Measurements from ENCODE around the gene INHBB. TPM values are rescaled to one million over a fixed set of nuclear protein-coding genes. Genes with fewer than 3 reads are reported as not detected.

The INHBB gene
- polyA plus RNA-seq, 2 of the 4 experiments (the other 2 are of a cell fraction): 7.2 to 25.3 TPM

GRCh38 chr2:120398051-120398995 is 52.4 kb downstream of the INHBB start:
- H3K9me3 ChIP-seq: no peaks in the 10 kb centered on the region
- peak overlapping the region; percentile 65 for H3K4me2 ChIP-seq
- TF ChIP-seq NPAS2 (CRISPR knock-in tag; IDR thresholded peaks at IDR 0.05; ENCODE audit: borderline replicate concordance) (no peak), ZNF302 (CRISPR knock-in tag; IDR thresholded peaks at IDR 0.05) (no peak)
- no peak overlapping the region; the same call in 2 of the 3 replicates for H3K4me3 ChIP-seq
- CTCF ChIA-PET: interaction anchor here (1.0 to 1.2 kb wide), 2 partner anchors 55 to 155 kb away, joined by 4 read pairs; no protein-coding TSS in a partner anchor
- FAIRE-seq (no peak), ATAC-seq (peak; percentile 36 to 47), DNase-seq (ENCODE audit: low read depth in 1 of 2, low spot score in 1 of 2) (peak; percentile 38 to 82)
- peaks cover 58% of the 10 kb centered on the region for H3K4me1 ChIP-seq
- POLR2A ChIA-PET: interaction anchor here (0.6 kb wide), 1 partner anchor 11 kb away, joined by 3 read pairs; no protein-coding TSS in a partner anchor
- H3K27ac ChIP-seq: peak overlapping the region; percentile 87 to 98
- 23% methylated on average over 14 of the region's 18 CpGs for WGBS (ENCODE audit: missing lambda C conversion rate)

- POLR2A ChIA-PET: interaction anchor here (0.6 kb wide), 1 partner anchor 10 kb away, joined by 3 read pairs; no protein-coding TSS in a partner anchor
- TF ChIP-seq FOXS1 (CRISPR knock-in tag; IDR thresholded peaks at IDR 0.05): peak; percentile 93; the same call in 1 of the 2 replicates
- peak; percentile 68 for TF ChIP-seq FOSL2 (IDR thresholded peaks at IDR 0.05)
- peak; percentile 92 for TF ChIP-seq FOSL2 (CRISPR knock-in tag; IDR thresholded peaks at IDR 0.05)
- peak; percentile 92 to 95 for TF ChIP-seq JUN (IDR thresholded peaks at IDR 0.05)
- TF ChIP-seq, protein P1, sequence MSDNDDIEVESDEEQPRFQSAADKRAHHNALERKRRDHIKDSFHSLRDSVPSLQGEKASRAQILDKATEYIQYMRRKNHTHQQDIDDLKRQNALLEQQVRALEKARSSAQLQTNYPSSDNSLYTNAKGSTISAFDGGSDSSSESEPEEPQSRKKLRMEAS (IDR thresholded peaks at IDR 0.05): peak; percentile 91
- TF ChIP-seq ZC3H11A (IDR thresholded peaks at IDR 0.05): no peak
- peak in 1 of 2 experiments; percentile 53; a peak in 2 of 5 replicates for TF ChIP-seq RAD21 (conservative IDR thresholded peaks at IDR 0.05 in 1 of 2, IDR thresholded peaks at IDR 0.05 in 1 of 2)
- no peak for TF ChIP-seq CHD2 (IDR thresholded peaks at IDR 0.05; ENCODE audit: low read length, partially characterized antibody)
- TF ChIP-seq, protein P2, sequence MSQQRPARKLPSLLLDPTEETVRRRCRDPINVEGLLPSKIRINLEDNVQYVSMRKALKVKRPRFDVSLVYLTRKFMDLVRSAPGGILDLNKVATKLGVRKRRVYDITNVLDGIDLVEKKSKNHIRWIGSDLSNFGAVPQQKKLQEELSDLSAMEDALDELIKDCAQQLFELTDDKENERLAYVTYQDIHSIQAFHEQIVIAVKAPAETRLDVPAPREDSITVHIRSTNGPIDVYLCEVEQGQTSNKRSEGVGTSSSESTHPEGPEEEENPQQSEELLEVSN (IDR thresholded peaks at IDR 0.05; ENCODE audit: borderline replicate concordance, low read depth): peak; percentile 89
- TF ChIP-seq NPAS2 (CRISPR knock-in tag; IDR thresholded peaks at IDR 0.05; ENCODE audit: borderline replicate concordance): peak; percentile 61; the same call in 1 of the 2 replicates
- TF ChIP-seq ATOH8 (CRISPR knock-in tag; IDR thresholded peaks at IDR 0.05; ENCODE audit: low read depth): peak; percentile 94
- TF ChIP-seq TP53 (CRISPR knock-in tag; IDR thresholded peaks at IDR 0.05): peak; percentile 42; the same call in 1 of the 2 replicates
- peak; percentile 88 to 92; a peak in 3 of 5 replicates for TF ChIP-seq EP300 (IDR thresholded peaks at IDR 0.05)
- TF ChIP-seq SREBF2 (IDR thresholded peaks at IDR 0.05): no peak
- TF ChIP-seq RARB (CRISPR knock-in tag; IDR thresholded peaks at IDR 0.05): peak; percentile 25; the same call in 1 of the 2 replicates
- TF ChIP-seq, protein P3, sequence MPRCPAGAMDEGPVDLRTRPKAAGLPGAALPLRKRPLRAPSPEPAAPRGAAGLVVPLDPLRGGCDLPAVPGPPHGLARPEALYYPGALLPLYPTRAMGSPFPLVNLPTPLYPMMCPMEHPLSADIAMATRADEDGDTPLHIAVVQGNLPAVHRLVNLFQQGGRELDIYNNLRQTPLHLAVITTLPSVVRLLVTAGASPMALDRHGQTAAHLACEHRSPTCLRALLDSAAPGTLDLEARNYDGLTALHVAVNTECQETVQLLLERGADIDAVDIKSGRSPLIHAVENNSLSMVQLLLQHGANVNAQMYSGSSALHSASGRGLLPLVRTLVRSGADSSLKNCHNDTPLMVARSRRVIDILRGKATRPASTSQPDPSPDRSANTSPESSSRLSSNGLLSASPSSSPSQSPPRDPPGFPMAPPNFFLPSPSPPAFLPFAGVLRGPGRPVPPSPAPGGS (IDR thresholded peaks at IDR 0.05): peak; percentile 74
- peak; percentile 51; the same call in 2 of the 3 replicates for TF ChIP-seq SMC3 (IDR thresholded peaks at IDR 0.05)
- TF ChIP-seq HEYL (CRISPR knock-in tag; IDR thresholded peaks at IDR 0.05): peak; percentile 96
- peak; percentile 78; the same call in 1 of the 2 replicates for TF ChIP-seq FOSB (CRISPR knock-in tag; IDR thresholded peaks at IDR 0.05)
- TF ChIP-seq EHF (CRISPR knock-in tag; IDR thresholded peaks at IDR 0.05): peak; percentile 96
- peak; percentile 29; the same call in 1 of the 2 replicates for TF ChIP-seq USF2 (IDR thresholded peaks at IDR 0.05)
- peak; percentile 76; the same call in 1 of the 2 replicates for TF ChIP-seq HOXA7 (CRISPR knock-in tag; IDR thresholded peaks at IDR 0.05)
- TF ChIP-seq JUNB (IDR thresholded peaks at IDR 0.05): peak; percentile 81
- peak; percentile 90 for TF ChIP-seq HOXB13 (CRISPR knock-in tag; IDR thresholded peaks at IDR 0.05; ENCODE audit: low read depth)
- TF ChIP-seq HOXB5 (CRISPR knock-in tag; IDR thresholded peaks at IDR 0.05): peak; percentile 93
- no peak for TF ChIP-seq KDM1A (IDR thresholded peaks at IDR 0.05; ENCODE audit: low read depth)
- peak in 1 of 2 experiments; percentile 61; a peak in 2 of 4 replicates for TF ChIP-seq CEBPB (IDR thresholded peaks at IDR 0.05)
- TF ChIP-seq TFCP2L1 (CRISPR knock-in tag; IDR thresholded peaks at IDR 0.05): peak; percentile 87; the same call in 1 of the 2 replicates
- TF ChIP-seq ZNF302 (CRISPR knock-in tag; IDR thresholded peaks at IDR 0.05): peak; percentile 95
- no peak for TF ChIP-seq NR3C1 (IDR thresholded peaks at IDR 0.05)
- TF ChIP-seq EHMT2 (IDR thresholded peaks at IDR 0.05; ENCODE audit: low read depth): no peak
Measured at GRCh38 chr2:120398996-120399888, 53.3 kb downstream of the INHBB start.

More at GRCh38 chr2:120398996-120399888, 53.3 kb downstream of the INHBB start:
- Histone ChIP-seq H3K9me3 (no peaks in the 10 kb centered on the region), H3K27ac (peak overlapping the region; percentile 87 to 98), H3K4me1 (peaks cover 67% of the 10 kb centered on the region), H3K4me3 (no peak overlapping the region), H3K4me2 (peak overlapping the region; percentile 65)
- WGBS (ENCODE audit: missing lambda C conversion rate): 15% methylated on average over 13 of the region's 22 CpGs
- peak; percentile 74 for FAIRE-seq
- CTCF ChIA-PET: interaction anchor here (1.0 to 1.5 kb wide), 4 partner anchors 25 to 154 kb away, joined by 3 to 4 read pairs (median 4); no protein-coding TSS in a partner anchor
- ATAC-seq: peak; percentile 76 to 86
- DNase-seq (ENCODE audit: low read depth in 1 of 2, low spot score in 1 of 2): peak; percentile 94 to 97
